Stimulated activated CD8-positive, alpha-beta memory T cell treated with anti-CD3 and anti-CD28 coated beads, Interleukin-7, amount 100 ng/mL, for 24 hours (primary cell): ENCODE data around the gene PLXDC2.
"Not testable (repeated sequence)": the region's sequence is repeated elsewhere in the genome, so short reads cannot be mapped to it uniquely, and the experiment has no call there.

Experiments
- DNase-seq: peaks from one replicate; pipeline ENCODE4 v3.0.0-alpha.2; 2020; ENCODE audit warnings: low read depth

PLXDC2 gene

DNA sequence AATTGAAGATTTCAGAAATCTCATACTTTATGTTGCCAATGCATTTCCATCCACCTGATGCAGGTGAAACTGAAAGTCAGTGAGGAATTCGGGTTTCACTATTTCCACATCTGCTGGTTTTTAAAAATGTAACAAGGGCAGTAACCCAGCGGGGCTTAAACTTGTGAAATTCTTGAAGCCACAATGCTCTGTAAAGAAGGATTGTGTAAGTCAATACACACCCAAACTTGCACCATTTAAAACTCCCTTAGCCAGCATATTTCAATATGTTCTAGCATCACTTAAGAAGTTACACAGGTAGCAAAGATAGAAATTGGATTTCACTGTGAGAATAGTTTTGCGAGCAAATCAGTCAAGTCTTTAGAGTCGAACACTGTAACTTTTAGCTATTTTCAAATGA lies 386.1 kb downstream of the PLXDC2 start:
- DNase-seq: no peak

GRCh38 chr10:20207653-20208052 lies 391.4 kb downstream of the PLXDC2 start:
- no peak for DNase-seq

DNA sequence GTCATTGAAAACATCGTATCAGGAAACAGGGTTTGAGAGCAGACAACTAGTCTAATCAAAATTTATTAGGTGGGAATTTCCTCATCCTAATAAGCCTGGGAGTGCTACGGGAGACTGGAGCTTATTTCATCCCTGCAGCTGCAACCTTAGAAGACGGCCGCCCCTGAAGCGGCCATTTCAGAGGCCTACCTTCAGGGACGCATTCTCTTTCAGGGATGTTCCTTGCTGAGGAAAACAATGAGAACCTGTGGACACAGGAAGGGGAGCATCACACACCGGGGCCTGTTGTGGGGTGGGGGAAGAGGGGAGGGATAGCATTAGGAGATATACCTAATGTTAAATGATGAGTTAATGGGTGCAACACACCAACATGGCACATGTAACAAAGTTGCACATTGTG lies 392.9 kb downstream of the PLXDC2 start:
- not testable (repeated sequence) for DNase-seq

- DNase-seq: no peak
Observed at GRCh38 chr10:20215547-20216152, 399.4 kb downstream of the PLXDC2 start.

GRCh38 chr10:20221356-20221755 lies 405.1 kb downstream of the PLXDC2 start:
- no peak for DNase-seq

DNA sequence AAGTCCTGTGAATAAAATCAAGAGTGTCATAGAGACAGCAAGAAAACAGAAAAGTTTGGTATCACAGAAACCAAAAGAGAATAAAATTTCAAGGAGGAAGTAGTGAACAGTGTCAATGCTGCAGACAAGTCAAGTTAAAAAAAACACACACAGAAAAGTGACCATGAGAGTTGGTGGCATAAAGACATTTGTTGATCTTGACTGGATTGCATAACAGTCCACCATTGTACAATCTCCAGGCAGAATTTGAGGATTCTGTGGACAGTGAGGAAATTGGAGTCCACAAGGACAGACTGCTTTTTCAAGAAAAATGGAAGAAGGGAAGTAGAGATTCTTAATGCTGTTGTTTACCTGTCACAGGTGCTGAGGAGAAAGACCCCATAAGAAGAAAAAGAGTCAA lies 412.5 kb downstream of the PLXDC2 start:
- no peak for DNase-seq

DNA sequence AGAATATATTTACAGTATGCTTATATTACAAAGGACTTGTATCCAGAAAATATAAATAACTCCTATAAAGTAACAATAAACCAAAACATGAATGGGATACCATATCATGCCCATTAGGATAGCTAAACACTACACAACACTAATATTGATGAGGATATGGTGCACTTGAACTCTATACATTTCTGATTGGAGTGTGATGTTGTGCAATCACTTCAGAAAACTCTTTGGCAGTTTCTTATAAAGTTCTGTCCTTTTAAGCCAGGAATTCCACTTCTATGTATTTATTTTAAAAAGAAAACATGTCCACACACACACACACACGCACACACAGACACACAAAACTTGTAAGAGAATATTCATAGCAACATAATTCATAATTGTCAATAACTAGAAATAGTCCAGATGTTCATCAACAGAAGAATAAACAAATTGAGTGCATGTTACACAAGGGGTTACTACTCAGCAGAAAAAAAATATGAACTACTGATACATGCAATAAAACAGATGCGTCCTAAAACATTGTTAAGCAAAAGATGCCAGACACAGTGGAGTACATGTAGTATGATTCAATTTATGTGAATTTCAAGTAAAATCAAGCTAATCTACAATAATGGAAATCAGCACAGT lies 416.0 kb downstream of the PLXDC2 start:
- no peak for DNase-seq

DNA sequence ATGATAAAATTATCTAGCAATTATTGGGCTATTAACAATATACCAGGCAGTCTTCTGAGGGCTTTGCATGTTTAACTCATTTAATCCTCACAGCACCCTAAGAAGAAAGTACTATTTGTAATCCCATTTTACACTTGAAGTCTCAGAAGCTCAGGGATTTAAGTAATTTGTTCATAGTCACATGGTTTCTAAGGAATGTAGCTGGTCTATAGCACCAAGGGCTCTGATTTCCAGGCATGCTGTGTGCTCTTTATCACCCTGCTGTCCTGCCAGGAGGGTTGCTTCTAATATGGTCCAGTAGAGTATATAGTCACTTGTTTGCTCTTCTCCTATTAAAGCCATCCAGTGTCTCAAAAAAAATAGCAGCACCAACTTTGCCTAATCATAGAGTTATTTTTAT lies 417.2 kb downstream of the PLXDC2 start:
- DNase-seq: no peak

DNA sequence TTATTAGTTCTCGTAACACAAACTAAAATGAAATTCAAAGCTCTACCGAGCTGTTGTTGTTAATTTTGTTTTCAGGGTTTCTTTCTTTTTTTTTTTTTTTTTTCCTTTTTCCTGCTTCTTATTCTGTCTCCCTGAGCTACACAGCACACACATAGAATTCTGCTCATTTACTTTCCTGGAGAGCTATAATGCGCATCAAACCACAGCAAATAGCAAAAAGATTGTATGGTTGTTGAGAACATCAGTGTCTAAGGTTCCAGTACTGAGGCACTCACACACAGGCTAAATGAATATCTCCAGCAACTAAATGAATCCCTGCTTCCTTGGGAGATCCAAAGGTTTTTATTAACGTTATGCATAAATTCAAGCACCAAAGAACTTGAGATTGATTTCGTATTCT lies 418.3 kb downstream of the PLXDC2 start:
- DNase-seq: no peak

GRCh38 chr10:20237091-20237570 lies 420.9 kb downstream of the PLXDC2 start:
- no peak for DNase-seq

GRCh38 chr10:20237586-20237985 lies 421.4 kb downstream of the PLXDC2 start:
- no peak for DNase-seq

DNA sequence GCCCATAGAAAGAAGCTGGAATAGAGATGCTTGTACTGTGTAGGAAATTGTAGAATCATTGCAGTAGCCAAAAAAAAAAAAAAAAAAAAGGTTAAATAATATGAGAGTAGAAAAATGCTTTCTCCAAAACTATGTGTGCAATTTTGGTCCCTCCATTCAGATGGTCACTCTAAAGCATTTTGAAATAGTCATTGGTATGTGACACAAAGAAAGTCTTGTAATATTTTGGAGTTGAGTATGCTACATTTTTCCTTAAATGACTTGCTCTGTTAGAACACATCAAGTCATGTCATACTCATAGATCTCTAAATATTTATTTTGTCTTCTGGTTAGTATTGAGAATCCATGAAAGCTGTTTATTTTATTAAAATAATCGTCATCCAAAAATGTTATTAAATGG lies 424.4 kb downstream of the PLXDC2 start:
- no peak for DNase-seq

DNA sequence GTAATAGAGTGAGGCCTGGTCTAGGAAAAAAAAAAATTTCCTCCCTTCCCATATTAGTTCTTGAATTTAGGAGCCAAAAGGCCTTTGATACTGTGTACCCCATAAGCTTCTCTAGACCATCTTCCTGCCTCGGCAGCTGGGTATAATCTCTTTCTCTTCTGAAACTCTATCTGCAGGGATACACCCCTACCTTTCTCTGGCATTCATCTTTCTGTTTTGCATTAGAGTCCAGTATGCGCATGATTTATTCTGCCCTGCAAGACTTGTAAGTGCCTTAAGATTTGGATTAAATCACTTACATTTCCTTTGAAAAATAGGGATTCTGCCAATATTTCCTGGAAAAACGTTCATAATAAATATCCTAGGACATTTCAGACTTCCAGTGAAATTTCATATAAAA lies 431.2 kb downstream of the PLXDC2 start:
- DNase-seq: no peak

DNA sequence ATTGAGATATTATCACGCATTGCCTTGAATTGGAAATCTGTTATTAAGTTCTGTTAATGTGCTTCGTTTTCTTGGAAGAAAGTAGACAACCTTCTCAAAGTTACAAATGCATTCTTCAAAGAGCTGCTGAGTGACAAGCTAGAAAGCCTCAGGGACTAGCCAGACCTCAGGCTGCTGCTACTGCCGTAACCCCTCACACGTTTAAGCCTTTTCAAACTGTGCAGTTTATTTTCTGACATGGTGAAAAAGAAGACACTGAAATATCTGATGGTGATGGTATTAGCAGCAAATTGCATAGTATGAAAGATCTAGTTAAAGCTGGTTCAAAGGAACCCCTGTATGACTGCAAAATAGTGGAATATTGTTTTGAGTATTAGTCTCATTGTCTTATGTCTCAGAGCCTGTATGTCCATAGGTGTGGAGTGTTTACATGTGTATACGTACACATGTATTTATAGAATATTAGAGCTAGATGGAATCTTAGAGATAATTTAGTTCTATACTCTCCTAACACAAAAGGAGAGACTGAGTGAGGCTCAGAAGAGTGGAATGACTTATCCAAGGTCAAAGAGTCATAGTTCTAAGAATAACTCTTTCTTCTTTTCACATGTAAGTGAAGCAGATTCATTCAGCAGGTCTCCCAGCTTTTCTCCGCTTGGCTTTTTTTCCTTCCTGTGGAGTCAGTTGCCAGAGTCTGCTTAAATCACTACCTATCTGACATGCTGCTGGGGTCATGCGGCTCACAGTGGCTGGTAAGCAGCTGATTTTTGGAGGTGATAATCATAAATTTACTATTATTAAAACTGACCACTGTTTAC lies 431.9 kb downstream of the PLXDC2 start:
- no peak for DNase-seq

DNA sequence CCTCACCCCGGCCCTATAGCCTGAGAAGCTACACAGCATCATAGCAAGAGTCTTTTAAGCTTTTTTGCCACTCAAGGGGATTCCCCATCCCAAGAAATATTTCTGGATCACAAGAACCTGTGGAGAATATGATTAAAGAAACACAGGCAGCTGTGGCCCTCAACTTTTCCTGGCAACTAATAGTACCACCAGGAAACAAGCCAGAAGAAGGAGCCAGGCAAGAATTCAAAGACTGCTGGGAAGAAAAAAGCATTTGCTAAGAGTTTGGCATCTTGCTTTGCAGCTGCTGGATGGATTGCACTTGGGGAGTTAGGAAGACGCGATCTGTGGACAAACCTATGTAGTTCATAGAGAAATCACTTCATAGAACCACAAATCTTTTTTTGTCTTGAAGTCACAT lies 437.8 kb downstream of the PLXDC2 start:
- no peak for DNase-seq

DNA sequence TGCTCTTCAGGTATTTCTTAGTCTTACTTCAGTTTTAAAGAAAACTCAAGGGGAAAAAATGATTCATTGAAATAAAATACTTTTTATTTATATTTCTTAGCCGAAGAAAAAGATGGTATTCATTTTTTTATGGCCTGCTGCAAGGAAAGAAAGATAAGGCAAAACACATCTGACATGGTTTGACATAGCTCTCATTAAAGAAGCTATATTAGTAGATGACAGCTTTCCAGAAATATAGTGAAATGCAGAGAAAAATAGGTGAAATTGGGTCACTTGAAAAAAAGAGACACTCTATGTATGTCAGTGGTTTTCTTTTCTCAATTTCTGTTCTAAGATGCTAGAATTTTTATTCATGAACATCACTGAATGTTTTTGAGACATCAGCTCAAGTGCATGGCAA lies 438.3 kb downstream of the PLXDC2 start:
- no peak for DNase-seq

- no peak for DNase-seq
Observed at GRCh38 chr10:20256969-20257368, 440.7 kb downstream of the PLXDC2 start.

GRCh38 chr10:20257422-20257821 lies 441.2 kb downstream of the PLXDC2 start:
- DNase-seq: no peak

DNA sequence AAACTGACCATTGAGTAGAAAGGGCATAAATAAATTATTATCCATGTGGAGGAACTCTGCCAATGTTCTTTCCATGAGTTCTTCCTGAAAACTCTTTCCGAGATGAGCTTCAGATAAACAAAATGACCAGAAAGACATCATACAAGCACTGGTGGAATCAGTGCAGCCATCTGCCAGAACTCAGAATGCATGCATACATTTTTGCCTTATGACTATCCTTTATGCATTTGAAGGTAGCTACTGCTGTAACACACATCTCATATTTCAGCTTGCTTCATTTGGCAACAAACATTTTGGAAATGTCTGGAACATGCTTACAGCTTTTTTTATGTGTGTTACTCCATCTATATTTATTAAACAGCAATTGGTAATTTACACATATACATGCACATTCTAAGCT lies 448.9 kb downstream of the PLXDC2 start:
- DNase-seq: no peak

GRCh38 chr10:20267734-20268133 lies 451.5 kb downstream of the PLXDC2 start:
- DNase-seq: no peak

DNA sequence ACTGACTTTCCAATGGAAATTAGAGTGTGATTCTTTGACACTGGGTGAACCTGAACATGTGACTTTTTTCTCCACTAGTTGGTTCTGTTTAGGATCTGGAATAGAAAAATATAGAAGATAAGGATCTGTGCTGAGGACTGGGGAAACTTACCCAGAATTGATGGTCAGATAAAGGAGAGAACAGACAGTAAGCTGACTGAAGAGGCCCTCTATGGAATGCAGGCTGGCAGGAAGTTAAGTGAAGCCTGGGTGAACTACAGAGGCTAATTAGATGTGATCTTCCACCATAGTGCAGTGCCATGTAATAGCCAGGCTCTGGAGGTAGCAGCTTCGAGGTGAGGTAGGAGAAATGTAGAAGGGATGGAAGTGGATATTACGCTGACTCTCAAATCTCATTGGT lies 455.3 kb downstream of the PLXDC2 start:
- DNase-seq: no peak

GRCh38 chr10:20272608-20273007 lies 456.4 kb downstream of the PLXDC2 start:
- DNase-seq: no peak

DNA sequence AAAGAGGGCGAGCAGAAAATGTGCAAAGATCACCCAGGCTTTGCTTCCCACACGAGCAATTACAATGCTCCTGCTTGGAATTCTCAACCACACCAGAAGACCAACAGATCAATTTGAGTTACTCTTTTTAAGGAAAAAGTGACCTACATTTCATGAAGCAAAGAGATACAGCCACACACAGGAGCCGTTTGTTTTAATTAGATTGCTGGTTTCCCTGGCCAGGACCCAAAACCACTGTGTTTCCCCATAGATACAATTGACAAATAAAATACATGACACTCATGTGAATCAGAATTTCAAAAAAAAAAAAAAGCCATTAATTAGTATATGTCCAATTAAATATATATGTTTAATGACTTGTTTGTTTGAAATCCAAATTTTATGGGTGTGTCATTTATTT lies 458.3 kb downstream of the PLXDC2 start:
- no peak for DNase-seq
